HG03378 (cell line): ENCODE data around the gene KDM4C.

Experiments used
- ATAC-seq: cut with Tn5 transposase; IDR thresholded peaks from one replicate; pipeline ENCODE4 v1.9.1; 2021; ENCODE audit warnings: mild to moderate bottlenecking, moderate library complexity; ENCODE audit not compliant: unreplicated experiment

Gene KDM4C

GRCh38 chr9:6852243-6852963 lies 94.6 kb downstream of the KDM4C start:
- ATAC-seq, result no peak

GRCh38 chr9:6855860-6856259 lies 98.1 kb downstream of the KDM4C start:
- no peak for ATAC-seq

GRCh38 chr9:6864102-6864501 lies 106.3 kb downstream of the KDM4C start:
- no peak for ATAC-seq

- ATAC-seq, result no peak
Measured at GRCh38 chr9:6869081-6869948, 111.5 kb downstream of the KDM4C start.

GRCh38 chr9:6870149-6870548 lies 112.4 kb downstream of the KDM4C start:
- ATAC-seq, result no peak

- ATAC-seq, result no peak
Measured at GRCh38 chr9:6870650-6871477, 113.1 kb downstream of the KDM4C start.

GRCh38 chr9:6873857-6874256 lies 116.1 kb downstream of the KDM4C start:
- ATAC-seq, result no peak

GRCh38 chr9:6876195-6876894 lies 118.6 kb downstream of the KDM4C start:
- no peak for ATAC-seq

GRCh38 chr9:6877671-6878161 lies 119.9 kb downstream of the KDM4C start:
- ATAC-seq, result no peak

- ATAC-seq, result no peak
Measured at GRCh38 chr9:6880626-6881025, 122.9 kb downstream of the KDM4C start.

GRCh38 chr9:6884101-6884500 lies 126.3 kb downstream of the KDM4C start:
- ATAC-seq, result no peak

- ATAC-seq, result no peak
Measured at GRCh38 chr9:6884990-6885389, 127.2 kb downstream of the KDM4C start.

- ATAC-seq, result no peak
Measured at GRCh38 chr9:6887051-6887450, 129.3 kb downstream of the KDM4C start.

- peak; percentile 31 for ATAC-seq
Measured at GRCh38 chr9:6889868-6890267, 132.1 kb downstream of the KDM4C start.

- peak; percentile 32 for ATAC-seq
Measured at GRCh38 chr9:6893350-6894131, 135.8 kb downstream of the KDM4C start.

GRCh38 chr9:6894135-6894534 lies 136.4 kb downstream of the KDM4C start:
- ATAC-seq, result peak; percentile 98

- ATAC-seq, result no peak
Measured at GRCh38 chr9:6895754-6896153, 138.0 kb downstream of the KDM4C start.

GRCh38 chr9:6896562-6896961 lies 138.8 kb downstream of the KDM4C start:
- ATAC-seq, result no peak

GRCh38 chr9:6897207-6897822 lies 139.5 kb downstream of the KDM4C start:
- ATAC-seq, result no peak
